K562 (cell line): Measurements from ENCODE around the gene PDLIM4.

Experiments used
- CBX3 ChIP-seq, 2 experiments: IDR thresholded peaks; 1 replicate in 1 of 2; 2 replicates in 1 of 2; pipeline ENCODE4 v1.6.1; 2012; ENCODE audit warnings: inconsistent platforms in 2 of 2, low read length in 2 of 2, borderline replicate concordance in 1 of 2, control low read depth in 1 of 2
- CEBPB ChIP-seq: fragments of 450-650 bp; IDR thresholded peaks from 2 replicates; pipeline ENCODE4 v1.6.1; 2016; ENCODE audit warnings: missing genetic modification characterization, missing compliant biosample characterization
- HDAC2 ChIP-seq: fragments of 450-650 bp; IDR thresholded peaks from 2 replicates; pipeline ENCODE4 v1.6.1; 2016; ENCODE audit warnings: mild to moderate bottlenecking
- MGA ChIP-seq: fragments of 450-650 bp; IDR thresholded peaks from 2 replicates; pipeline ENCODE4 v1.6.1; 2016; ENCODE audit warnings: mild to moderate bottlenecking, moderate library complexity
- POLR2AphosphoS5 ChIP-seq: IDR thresholded peaks from 2 replicates; pipeline ENCODE4 v1.6.1; 2011; ENCODE audit warnings: mild to moderate bottlenecking, low read depth, low read length, moderate library complexity; ENCODE audit not compliant: control insufficient read depth, insufficient read depth
- SMARCE1 ChIP-seq: fragments of 450-650 bp; IDR thresholded peaks from 2 replicates; pipeline ENCODE4 v1.7.1; 2016; ENCODE audit warnings: mild to moderate bottlenecking
- SOX6 ChIP-seq: fragments of 450-650 bp; IDR thresholded peaks from 2 replicates; pipeline ENCODE4 v1.6.1; 2014; ENCODE audit warnings: mild to moderate bottlenecking
- TAF1 ChIP-seq: IDR thresholded peaks from 2 replicates; pipeline ENCODE4 v1.6.1; 2011; ENCODE audit warnings: mild to moderate bottlenecking, low read length, moderate library complexity; ENCODE audit not compliant: insufficient read depth, control insufficient read depth, severe bottlenecking; ENCODE audit errors: extremely low read depth
- ZNF274 ChIP-seq: IDR thresholded peaks from 2 replicates; pipeline ENCODE4 v1.6.1; 2011; ENCODE audit warnings: low read depth, mild to moderate bottlenecking, low read length, moderate library complexity, borderline replicate concordance
- TF ChIP-seq, protein P1 (sequence below): fragments of 250-450 bp; sonication (Bioruptor Pico); IDR thresholded peaks from 2 replicates; pipeline ENCODE4 v1.8.0; 2021; ENCODE audit warnings: moderate library complexity, mild to moderate bottlenecking, inconsistent platforms
- TF ChIP-seq, protein P2 (sequence below), 2 experiments: fragments of 450-650 bp; formaldehyde crosslinking in 1 of 2; IDR thresholded peaks; 2 replicates each; pipeline versions ENCODE4 v1.4.0 to v1.6.1; 2014 to 2020; ENCODE audit warnings: mild to moderate bottlenecking in 2 of 2, borderline replicate concordance in 1 of 2, low read depth in 1 of 2

- TF ChIP-seq, protein P1, sequence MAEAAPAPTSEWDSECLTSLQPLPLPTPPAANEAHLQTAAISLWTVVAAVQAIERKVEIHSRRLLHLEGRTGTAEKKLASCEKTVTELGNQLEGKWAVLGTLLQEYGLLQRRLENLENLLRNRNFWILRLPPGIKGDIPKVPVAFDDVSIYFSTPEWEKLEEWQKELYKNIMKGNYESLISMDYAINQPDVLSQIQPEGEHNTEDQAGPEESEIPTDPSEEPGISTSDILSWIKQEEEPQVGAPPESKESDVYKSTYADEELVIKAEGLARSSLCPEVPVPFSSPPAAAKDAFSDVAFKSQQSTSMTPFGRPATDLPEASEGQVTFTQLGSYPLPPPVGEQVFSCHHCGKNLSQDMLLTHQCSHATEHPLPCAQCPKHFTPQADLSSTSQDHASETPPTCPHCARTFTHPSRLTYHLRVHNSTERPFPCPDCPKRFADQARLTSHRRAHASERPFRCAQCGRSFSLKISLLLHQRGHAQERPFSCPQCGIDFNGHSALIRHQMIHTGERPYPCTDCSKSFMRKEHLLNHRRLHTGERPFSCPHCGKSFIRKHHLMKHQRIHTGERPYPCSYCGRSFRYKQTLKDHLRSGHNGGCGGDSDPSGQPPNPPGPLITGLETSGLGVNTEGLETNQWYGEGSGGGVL (CRISPR knock-in tag), result no peak
- no peak for TF ChIP-seq MGA
- TF ChIP-seq TAF1, result peak; percentile 68
- peak; percentile 47; the same call in 1 of the 2 replicates for TF ChIP-seq POLR2AphosphoS5
- TF ChIP-seq, protein P2, sequence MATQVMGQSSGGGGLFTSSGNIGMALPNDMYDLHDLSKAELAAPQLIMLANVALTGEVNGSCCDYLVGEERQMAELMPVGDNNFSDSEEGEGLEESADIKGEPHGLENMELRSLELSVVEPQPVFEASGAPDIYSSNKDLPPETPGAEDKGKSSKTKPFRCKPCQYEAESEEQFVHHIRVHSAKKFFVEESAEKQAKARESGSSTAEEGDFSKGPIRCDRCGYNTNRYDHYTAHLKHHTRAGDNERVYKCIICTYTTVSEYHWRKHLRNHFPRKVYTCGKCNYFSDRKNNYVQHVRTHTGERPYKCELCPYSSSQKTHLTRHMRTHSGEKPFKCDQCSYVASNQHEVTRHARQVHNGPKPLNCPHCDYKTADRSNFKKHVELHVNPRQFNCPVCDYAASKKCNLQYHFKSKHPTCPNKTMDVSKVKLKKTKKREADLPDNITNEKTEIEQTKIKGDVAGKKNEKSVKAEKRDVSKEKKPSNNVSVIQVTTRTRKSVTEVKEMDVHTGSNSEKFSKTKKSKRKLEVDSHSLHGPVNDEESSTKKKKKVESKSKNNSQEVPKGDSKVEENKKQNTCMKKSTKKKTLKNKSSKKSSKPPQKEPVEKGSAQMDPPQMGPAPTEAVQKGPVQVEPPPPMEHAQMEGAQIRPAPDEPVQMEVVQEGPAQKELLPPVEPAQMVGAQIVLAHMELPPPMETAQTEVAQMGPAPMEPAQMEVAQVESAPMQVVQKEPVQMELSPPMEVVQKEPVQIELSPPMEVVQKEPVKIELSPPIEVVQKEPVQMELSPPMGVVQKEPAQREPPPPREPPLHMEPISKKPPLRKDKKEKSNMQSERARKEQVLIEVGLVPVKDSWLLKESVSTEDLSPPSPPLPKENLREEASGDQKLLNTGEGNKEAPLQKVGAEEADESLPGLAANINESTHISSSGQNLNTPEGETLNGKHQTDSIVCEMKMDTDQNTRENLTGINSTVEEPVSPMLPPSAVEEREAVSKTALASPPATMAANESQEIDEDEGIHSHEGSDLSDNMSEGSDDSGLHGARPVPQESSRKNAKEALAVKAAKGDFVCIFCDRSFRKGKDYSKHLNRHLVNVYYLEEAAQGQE (IDR thresholded peaks at IDR 0.05; ENCODE audit: borderline replicate concordance), result no peak
- TF ChIP-seq, protein P2 (CRISPR knock-in tag; IDR thresholded peaks at IDR 0.05; ENCODE audit: low read depth), result no peak
- no peak for TF ChIP-seq SMARCE1
- TF ChIP-seq CEBPB (tag), result no peak
- no peak for TF ChIP-seq CBX3 (IDR thresholded peaks at IDR 0.05; ENCODE audit: borderline replicate concordance in 1 of 2, low read length in 2 of 2)
- no peak for TF ChIP-seq ZNF274
- no peak for TF ChIP-seq SOX6
- no peak for TF ChIP-seq HDAC2
Measured at GRCh38 chr5:132227485-132228240, 29.8 kb upstream of the PDLIM4 start, which contains the start of gene P4HA2.
